Stimulated activated CD8-positive, alpha-beta memory T cell treated with anti-CD3 and anti-CD28 coated beads, Interleukin-2, amount 100 ng/mL, for 48 hours (primary cell): Measurements from ENCODE around the gene DOCK3.
"Not testable (repeated sequence)": the region's sequence is repeated elsewhere in the genome, so short reads cannot be mapped to it uniquely, and the experiment has no call there.

Source experiments
- DNase-seq, 2 donors: peaks; one replicate each; pipeline ENCODE4 v3.0.0-alpha.2; 2020; ENCODE audit warnings: low read depth in 2 of 2

Gene DOCK3

GRCh38 chr3:51199296-51199695, 524.6 kb downstream of the DOCK3 start:
- not testable (repeated sequence) for DNase-seq

DNA sequence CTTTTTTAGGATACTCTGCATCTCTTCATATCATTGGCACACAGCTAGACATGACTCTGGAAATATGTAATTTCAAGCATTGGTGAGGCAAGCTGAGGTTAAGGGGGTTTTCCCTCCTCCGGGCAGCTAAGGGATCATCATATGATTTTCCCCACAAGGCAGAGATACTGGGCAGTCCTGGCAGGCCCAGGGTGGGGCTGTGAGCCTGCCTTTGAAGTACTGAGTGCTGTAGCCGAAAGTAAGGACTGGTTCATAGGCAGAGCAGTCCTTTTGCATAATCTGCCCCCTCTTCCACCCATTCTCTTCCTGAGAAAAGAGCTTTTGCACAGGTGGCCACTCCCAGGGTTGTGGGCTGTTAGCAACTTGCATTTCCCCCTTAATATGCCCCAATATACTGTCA, 541.6 kb downstream of the DOCK3 start:
- DNase-seq, result no peak

DNA sequence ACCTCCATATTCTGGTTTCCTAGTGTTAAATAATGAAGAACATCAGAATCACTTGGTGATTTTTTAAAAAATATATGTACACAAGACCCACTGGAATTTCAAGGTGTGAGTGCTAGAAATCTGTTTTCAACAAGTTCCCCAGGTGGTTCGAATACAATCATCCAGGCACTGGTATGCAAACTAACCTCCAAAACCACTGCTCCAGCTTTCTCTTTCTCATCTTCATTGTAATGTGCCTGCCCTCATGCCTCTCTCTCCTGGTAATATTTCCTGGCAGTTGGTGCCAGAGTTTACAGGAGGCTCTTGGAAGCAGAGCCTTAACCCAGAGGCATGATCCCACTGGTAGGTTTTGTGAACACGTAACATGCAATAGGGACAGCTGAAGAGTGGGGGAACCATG, 547.2 kb downstream of the DOCK3 start:
- no peak for DNase-seq

DNA sequence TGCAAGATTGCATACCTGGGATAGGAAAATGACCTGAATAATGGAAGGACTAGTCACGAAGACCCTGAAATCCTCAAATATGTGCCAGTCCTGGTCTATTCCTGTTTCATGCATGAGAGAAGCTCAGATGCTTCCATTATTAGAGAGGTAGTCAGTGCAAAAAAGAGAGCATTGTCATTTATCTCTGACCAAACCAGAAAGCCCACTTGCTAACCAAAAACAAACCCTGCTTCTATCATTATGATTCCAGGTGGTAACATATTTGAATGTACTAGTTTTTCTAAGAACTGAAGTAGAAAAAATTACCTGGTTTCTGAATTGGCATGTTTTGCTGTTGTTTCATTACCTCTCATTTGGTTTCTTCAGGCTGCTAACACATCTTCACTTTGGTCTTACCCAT, 549.6 kb downstream of the DOCK3 start:
- DNase-seq, result no peak

- no peak for DNase-seq
Observed at GRCh38 chr3:51224843-51225242, 550.1 kb downstream of the DOCK3 start.

DNA sequence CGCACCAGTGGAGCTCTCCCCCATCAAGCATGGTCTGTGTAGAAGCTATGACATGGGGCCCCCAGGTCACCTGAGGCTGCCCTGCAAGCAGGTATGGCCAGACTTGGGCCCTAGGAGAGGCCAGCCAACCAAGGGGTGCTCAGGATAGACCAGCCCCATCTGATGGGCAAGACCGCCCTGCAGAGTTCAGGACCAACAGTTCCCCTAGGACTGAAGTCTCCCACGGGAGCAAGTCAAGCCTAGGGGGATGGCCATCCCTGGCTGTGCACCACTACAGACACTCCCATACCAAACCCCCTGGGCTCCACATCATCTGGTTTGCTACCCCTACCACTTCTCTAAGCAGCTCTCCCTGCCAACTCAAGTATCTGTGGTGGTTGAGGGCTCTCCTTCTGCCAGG, 568.2 kb downstream of the DOCK3 start:
- DNase-seq, result no peak

DNA sequence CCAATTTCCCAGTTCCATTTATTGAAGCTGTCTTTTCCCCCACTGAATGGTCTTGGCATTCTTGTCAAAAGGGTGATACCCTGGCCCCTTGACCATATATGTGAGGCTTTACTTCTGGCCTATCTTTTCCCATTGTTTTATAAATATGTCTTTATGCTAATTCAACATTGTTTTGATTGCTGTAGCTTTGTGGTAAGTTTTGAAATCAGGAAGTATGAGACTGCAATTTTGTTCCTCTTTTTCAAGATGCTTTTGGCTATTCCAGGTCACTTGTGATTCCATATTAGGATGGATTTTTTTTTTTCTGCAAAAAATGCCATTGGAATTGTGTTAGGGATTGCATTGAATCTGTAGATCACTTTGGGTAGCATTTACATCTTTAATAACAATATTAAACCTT, 569.2 kb downstream of the DOCK3 start:
- DNase-seq, result no peak

DNA sequence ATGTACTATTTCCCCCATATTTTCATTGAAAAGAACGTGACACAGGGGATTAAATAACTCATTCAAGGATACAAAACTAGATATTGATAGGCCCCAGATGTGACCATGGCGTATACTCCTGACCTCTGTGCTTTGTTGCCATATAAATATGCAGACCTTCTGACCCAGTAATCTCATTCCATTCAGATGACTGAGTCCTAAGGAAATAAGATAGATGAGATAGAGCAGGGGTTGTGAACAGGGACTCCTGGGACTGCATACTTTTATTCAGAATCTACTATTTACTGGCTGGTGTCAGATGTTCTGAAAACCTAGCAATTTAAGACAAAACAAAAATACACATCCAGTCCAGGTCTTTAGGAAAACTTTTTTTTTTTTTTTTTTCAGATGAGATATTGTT, 571.1 kb downstream of the DOCK3 start:
- DNase-seq, result no peak

DNA sequence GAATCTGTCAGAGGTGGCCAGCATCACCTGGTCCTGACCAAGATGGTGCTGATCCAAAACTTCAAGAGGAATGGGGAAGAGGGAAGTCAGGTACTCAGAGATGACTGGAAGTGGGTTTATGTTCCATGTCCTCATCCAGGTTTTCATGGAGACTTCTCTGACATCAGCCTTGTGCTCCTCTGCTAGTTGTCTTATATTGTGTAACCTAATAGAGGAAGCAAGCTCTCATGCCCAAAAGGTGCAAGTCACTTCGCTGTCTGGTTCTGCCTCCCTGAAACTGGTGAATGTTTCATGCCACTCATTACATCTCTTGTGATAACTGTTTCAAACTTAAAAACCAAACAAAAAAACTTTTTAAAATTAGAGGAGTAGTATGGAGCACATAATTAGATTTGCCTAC, 583.1 kb downstream of the DOCK3 start:
- no peak for DNase-seq

- DNase-seq, result not testable (repeated sequence)
Observed at GRCh38 chr3:51264166-51264565, 589.4 kb downstream of the DOCK3 start.

- DNase-seq, result no peak
Observed at GRCh38 chr3:51268132-51268531, 593.4 kb downstream of the DOCK3 start.

DNA sequence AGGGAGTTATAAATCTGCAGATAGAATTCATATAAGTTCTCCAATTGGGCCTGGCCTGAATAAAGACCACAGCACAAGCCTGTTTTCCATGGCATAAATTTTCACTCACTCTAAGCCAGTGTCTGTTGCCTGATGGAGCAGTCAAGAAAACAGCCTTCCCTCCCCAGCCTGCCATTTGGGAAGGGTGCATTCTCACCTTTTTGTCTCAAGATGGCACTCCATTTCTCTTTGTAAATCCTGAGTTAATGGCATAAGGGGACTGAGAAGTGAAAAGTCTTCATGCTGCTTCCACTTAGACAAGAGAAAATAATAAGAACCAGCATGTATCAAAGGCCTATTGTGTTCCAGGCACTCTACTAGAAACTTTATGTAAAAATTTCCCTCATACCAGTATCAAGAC, 594.7 kb downstream of the DOCK3 start:
- no peak for DNase-seq

- no peak for DNase-seq
Observed at GRCh38 chr3:51270559-51270958, 595.8 kb downstream of the DOCK3 start.

GRCh38 chr3:51271172-51271571, 596.4 kb downstream of the DOCK3 start:
- DNase-seq, result no peak

DNA sequence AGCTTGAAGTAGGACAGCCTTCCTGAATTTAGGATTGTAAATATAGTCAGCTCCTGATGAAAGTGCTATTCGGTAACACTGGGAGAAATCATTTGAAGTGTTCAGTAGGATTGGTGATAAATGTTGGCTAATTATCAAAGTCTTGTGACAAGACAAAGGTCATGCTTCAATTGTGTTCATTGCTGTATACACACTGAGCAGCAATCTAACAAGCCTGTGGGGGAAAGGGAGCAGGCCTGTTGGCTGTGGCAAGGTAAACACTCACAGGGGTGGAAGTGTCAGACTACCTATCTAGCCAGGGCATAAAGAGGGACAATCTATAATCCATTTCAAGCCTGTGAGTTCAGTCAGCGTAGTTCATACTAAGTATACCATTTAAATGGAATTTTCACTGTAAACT, 599.3 kb downstream of the DOCK3 start:
- no peak for DNase-seq

DNA sequence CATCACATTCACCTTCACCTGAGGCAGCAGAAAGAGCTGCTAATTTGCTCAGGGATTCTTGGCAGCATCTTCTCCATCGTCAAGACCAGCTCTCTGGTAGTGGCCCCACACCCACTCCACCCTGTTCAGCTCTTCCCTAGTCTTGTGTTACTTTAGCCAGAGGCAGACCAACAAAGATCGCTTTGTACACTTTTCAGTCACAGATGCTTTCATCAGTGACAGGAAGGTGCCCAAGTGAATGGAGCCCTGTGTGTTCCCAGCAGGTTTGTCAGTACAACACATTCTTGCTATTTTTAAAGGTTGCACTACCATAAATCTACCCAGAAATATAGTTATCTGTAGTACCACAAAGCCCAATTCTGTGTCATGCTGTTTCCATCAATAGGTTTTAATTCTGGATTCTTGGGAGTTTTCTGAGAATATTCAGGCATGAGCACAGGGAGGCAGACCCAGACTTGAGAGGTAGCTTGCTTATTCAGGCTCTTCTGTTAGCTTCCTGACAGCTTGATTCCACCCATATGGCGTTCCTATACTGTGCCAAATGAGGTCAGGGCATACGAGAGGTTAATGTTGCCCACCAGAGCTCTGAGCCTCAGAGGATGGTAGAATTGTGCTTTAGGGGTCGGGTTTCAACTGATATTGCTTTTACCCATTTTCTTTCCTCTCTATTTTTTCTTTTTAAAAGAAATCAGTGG, 600.5 kb downstream of the DOCK3 start:
- no peak for DNase-seq

DNA sequence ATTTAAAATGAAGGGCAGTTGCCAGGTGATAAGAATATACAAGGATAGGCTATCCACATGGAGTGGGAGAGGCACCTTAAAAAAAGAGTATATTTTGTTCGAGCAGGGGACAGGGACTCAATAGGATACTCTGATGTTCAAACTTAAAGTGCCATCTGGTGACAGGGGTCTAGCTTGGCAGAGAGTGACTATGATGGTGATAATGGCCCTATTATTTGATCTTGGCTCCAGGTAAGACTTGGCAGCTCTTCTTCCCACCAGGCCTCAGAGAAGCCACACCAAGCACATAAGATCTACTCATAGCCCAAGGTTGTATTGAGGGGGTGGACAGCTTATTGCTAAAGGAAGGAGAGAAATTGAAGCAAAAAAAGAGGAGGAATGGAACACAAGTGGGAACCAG, 601.3 kb downstream of the DOCK3 start:
- no peak for DNase-seq

DNA sequence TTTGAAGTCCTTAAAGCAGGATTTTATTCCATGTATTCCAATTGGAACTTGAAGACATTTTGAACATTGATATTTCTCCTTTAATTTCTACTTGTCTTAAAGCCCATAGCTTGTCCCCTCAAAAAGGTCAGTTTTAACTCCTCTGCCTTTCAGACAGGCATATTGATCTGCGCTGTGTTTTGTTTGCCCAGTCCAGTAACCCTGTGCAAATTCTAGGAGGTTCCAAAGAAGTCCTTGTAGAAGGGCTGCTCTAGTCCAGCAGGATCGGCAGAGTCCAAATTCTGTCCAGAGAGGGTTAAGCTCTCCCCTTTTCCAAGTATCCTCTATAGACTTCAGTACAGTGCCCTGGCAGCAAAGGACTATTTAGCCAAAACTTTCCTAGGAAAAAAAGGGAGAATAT, 604.7 kb downstream of the DOCK3 start:
- DNase-seq, result no peak

GRCh38 chr3:51280176-51280575, 605.4 kb downstream of the DOCK3 start:
- DNase-seq, result no peak

- DNase-seq, result no peak
Observed at GRCh38 chr3:51282931-51283330, 608.2 kb downstream of the DOCK3 start.

GRCh38 chr3:51283421-51283820, 608.7 kb downstream of the DOCK3 start:
- no peak for DNase-seq

DNA sequence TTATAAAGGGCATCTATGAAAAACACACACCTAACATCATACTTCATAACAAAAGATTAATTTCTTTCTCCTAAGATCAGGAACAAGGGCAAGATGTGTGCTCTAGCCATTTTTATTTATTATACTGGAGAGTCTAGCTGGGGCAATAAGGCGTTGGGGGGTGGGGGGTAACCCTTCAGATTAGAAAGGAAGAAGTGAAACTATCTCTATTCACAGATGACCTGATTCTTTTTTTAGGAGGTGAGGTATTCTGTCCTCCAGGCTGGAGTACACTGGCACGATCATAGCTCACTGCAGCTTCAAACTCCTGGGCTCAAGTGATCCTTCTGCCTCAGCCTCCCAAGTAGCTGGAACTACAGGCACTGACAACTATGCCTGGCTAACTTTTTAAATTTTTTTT, 620.9 kb downstream of the DOCK3 start:
- DNase-seq, result no peak

DNA sequence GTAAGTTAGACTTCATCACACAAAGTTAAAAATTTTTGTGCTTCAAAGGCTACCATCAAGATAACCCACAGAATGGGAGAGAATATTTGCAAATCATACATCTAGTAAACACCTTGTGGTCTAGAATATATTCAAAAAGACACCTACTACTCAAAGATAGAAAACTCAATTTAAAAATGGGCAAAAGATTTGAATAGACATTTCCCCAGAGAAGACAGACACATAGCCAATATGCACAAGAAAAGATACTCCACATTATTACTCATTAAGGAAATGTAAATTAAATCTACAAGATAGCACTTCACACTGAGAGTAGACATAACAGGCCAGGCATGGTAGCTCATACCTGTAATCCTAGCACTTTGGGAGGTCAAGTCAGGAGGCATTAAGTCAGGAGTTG, 622.6 kb downstream of the DOCK3 start:
- no peak for DNase-seq

DNA sequence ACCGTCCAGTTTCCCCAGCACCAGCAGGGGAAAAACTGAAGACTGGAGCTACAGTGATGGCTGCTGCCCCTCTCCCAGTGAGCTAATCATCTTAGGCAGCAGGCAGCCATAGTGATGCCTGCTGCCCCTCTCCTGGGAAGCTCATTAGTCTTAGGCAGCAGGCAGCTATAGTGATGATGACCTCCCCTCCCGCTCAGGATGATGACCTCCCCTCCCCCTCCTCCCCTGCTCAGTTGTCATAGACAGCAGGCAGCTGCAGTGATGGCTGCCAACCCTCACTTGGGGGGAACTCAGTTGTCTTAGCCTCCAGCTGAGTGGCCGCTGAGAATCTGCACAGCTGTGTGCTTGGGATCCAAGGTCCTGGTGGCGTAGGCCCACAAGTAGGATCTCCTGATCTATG, 629.5 kb downstream of the DOCK3 start:
- DNase-seq, result no peak
